ENCODE measurements around the gene ANKRD39.

The ANKRD39 gene

DNA sequence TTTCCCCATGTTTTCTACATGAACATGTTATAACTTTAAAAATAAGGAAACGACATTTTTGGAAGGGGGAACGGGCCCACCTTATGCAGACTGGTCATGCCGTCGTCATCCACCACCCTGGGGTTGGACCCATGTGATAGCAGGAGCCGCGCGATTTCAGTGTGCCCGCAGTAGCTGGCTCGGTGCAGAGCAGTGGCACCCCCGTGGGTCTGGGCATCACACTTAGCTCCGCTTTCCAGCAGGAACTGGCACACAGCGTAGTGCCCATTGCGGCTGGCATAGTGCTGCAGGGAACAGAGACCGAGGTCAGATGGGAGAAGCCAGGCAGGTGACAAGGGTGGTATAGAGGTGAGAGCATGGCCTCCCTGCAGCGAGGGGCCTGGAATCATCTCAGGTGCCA is 4.5 kb downstream of the ANKRD39 start:
- no peak for FAIRE-seq

DNA sequence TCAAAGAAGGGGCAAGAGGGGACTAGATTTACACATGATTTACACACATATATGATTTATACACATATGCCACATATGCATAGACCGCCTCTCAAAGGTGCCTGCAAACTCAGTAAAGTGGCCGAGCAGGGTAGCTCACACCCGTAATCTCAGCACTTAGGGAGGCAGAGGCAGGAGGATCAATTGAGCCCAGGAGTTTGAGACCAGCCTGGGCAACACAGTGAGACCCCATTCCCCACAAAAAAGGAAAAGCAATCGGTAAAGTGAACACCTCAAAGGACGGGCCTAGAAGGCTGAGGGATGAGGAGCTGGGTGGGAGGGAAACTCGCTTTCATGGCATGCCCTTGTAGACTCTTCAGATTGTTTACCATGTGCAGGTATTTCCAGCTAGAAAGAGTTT is 5.1 kb downstream of the ANKRD39 start:
- FAIRE-seq: no peak

DNA sequence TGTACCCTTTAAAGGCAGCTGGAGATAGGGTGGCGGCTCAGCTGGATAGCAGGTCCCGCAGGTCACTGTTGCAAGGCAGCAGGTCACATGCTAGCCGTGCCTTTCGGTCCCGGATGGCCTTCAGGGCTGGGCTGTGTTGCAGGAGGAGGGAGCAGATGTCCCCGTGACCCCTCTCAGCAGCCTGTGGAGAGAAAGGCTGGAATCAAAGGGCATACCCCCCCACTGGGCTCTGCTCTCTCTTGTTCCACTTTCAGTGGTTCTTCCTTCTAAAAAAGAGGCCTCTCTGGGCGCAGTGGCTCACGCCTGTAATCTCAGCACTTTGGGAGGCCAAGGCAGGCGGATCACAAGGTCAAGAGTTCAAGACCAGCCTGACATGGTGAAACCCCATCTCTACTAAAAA is 9.6 kb downstream of the ANKRD39 start:
- no peak for FAIRE-seq

GRCh38 chr2:96847586-96847985 is 10.2 kb downstream of the ANKRD39 start:
- FAIRE-seq: no peak

- no peak for FAIRE-seq
Observed at GRCh38 chr2:96846825-96847224, 11.0 kb downstream of the ANKRD39 start.

DNA sequence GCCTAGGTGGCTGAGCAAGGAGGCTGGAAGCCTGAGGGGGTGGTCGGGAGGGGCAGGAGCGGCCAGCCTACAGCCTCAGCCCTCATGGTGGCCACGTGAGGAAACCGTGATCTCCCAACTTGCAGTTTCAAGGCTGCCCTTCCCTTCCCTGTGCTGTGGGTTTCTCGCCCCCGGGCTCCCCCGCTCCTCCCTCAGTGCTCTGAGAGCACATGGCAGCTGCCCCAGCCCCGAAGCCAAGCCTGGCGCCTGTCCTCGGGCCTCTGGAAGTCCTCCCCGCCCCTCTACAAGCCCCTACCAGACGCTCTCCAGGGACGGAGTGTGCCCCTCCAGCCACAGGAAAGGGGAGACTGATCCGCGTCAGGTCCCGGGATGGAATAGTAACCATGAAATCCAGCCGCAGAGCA is 13.4 kb downstream of the ANKRD39 start:
- FAIRE-seq: no peak

DNA sequence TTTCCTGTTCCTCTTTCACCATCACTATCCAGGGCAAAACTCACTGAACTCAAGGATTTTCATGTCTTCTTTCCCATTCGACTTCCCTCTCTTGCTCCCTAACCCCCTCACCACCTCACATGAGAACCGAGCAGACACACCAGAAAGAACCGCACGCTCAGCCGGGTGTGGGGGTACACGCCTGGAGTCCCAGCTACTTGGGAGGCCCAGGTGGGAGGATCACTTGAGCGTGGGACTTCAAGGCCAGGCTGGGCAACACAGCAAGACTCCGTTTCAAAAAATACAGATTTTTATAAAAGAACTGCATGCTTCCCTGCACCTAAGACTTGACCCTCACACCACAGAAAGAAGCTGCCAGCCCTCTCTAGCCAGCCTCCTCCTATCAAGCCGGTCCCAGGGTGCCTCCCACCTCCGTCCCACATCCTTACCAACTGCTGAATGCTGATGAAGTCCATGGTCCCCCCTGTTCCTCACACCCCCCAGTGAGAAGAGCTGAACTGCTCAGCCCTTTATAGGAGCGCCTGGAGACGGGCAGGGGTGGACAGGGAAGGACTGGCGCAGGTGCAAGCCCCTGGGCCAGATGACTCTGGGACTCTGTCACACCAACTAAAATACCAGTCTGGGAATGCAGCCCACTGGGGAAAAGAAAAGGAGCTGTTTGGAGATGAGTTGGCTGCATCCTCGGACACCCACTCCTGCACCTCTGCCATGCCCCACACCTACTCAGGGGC is 14.1 kb downstream of the ANKRD39 start, which contains the start of gene ANKRD23:
Gene ANKRD23, minus strand, starts transcription at position 484 of the 731 bp plus-strand sequence. Its CDS starts 29 bp downstream, at position 455.
- no peak for FAIRE-seq

GRCh38 chr2:96842600-96842999 is 15.2 kb downstream of the ANKRD39 start:
- FAIRE-seq: no peak

- no peak for FAIRE-seq
Observed at GRCh38 chr2:96841701-96842495, 15.9 kb downstream of the ANKRD39 start.

DNA sequence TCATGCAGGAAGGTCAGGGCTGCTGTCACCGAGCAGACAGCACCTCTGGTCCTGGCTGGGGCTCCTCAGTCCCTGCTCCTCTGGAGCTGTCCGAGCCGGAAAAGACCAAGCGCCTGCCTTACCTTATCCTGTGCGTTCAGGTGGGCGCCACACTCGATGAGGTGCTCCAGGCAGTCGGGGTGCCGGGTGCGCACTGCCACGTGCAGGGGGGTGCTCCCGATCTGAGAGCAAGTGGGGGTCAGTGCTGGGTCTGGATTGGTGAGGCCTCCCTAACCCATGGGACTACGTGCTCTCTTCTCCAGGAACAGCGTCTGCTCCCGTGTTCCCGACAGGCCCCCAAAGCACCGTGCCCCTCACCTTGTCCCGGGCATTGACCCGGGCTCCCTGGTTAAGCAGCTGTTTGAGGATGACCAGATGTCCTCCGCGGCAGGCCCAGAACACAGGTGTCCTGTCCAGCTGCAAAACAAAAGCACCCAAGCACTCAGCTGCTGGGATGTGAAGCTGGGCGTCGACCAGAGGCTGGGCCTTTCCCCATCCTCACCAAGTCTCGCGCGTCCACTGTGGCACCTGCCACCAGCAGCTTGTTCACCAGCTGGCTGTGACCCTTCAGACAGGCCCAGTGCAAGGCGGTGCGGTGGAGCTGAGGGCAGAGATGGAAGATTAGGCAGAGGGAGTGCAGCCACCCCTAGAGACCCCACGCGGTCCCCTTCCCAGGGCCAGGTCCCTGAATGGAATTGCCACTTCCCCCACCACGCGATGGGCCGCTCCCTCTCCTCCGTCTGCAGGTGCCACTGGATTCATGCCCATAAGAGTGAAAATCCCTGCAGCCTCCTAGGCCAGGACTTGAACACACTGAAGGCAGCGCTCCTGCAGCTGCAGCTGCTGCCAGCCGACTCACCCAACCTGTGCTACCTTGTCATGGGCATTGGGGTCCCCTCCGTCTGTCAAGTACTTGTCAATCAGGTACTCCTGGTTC is 17.7 kb downstream of the ANKRD39 start:
- no peak for FAIRE-seq

DNA sequence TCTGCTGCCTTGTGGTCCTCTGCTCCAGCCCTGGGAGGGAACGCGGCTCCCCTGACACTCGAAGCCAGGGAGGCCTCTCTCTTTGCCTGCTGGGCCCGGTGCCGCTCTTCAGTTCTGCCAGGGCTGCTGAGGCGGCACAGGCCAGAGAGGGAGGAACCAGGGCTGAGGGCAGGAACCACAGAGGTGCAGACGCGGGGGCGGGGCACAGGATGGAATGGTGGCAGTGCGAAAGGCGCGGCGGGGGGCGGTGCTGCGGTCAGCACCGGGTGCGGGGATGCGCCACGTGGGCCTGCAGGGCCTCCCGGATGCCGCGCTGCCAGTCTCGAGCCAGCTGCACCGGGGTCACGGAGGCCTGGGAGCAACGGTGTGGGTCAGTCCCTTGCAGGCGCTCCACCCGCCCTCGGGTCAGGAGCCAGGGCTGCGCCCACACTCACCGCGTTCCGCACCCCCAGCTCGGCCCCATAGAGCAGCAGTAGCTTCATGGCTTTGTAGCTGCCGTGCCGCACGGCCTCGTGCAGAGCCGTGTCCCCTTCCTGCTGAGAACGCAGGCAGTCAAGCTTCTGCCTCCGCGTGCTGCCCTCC is 18.4 kb downstream of the ANKRD39 start:
- no peak for FAIRE-seq

- no peak for FAIRE-seq
Observed at GRCh38 chr2:96838345-96839292, 19.2 kb downstream of the ANKRD39 start.

- no peak for FAIRE-seq
Observed at GRCh38 chr2:96837575-96837974, 20.2 kb downstream of the ANKRD39 start.

GRCh38 chr2:96835830-96836229 is 22.0 kb downstream of the ANKRD39 start:
- FAIRE-seq: no peak

- FAIRE-seq: no peak
Observed at GRCh38 chr2:96832754-96833507, 24.9 kb downstream of the ANKRD39 start.

DNA sequence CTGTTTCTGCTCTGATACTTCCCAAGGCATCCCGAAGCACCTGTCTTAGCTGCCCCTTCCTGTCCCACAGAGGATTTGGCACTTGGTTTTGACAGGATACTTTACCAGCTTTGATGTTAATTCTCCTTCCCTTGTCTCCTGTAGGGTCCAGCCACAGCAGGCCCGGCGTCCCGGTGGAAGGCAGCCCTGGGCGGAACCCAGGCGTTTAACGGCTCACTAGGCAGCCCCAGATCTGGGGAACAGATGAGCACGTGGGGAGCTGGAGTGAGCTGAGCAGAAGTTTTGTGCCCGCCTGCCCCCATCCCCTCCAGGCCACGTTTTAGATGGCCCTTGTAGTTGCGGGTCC is 25.4 kb downstream of the ANKRD39 start:
- FAIRE-seq: no peak

DNA sequence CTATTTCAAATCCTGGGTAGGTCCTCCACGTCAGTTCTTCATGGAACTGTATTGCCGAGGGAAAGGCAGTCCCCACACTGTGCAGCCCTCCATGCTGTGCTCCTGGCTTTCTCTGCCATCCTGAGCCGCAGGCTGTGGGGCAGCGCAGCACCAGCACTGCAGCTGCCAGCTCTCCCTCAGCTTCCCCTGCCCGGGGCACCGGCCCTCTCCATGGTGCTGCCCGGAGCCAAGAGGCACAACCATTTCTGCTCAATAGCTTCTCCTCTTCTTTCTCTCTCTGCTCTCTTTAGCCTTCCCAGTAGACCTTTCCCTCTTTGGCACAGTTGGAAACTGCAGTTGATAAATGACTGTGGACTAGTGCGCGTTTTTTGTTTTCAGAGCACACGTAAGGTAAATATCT is 26.1 kb downstream of the ANKRD39 start:
- FAIRE-seq: no peak

GRCh38 chr2:96830044-96830562 is 27.7 kb downstream of the ANKRD39 start:
- FAIRE-seq: no peak

DNA sequence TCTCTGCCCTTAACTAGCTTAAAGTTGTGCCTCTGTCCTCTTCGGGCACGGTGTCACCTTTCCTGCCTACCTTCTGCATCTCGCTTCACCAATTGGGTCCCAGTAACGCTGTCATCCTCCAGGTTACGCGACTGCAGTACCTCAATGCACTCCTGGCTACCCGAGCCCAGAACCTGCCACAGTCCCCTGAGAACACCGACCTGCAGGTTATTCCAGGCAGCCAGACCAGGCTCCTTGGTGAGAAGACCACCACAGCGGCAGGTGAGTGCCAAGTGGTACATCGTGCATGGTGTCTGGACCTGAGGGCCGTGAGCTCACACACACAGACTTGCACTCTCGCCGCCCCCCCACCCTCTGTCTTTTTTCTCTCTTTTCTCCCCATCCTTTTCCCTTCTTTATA is 28.9 kb downstream of the ANKRD39 start:
- FAIRE-seq: no peak

DNA sequence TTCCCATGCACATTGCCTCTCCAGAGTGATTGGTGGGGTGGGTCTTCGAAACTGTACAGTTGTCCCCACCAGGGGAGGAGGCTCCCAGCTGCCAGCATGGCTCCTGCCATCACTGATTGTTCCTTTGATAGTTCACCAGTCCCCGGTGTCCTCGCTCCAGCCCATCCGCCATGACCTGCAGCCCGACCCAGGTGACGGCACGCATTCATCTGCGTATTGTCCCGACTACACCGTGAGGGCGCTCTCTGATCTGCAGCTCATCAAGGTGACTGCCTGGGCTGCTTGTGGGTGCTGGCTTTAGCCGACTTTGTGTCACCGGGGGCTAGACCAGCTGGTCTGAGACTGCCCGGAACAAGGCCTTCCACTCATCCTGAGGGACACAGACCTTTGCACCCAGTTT is 29.4 kb downstream of the ANKRD39 start:
- FAIRE-seq: no peak

All from endometrium (tissue), 2 donors.